ENCODE results near the gene GCHFR.

Gene GCHFR

DNA sequence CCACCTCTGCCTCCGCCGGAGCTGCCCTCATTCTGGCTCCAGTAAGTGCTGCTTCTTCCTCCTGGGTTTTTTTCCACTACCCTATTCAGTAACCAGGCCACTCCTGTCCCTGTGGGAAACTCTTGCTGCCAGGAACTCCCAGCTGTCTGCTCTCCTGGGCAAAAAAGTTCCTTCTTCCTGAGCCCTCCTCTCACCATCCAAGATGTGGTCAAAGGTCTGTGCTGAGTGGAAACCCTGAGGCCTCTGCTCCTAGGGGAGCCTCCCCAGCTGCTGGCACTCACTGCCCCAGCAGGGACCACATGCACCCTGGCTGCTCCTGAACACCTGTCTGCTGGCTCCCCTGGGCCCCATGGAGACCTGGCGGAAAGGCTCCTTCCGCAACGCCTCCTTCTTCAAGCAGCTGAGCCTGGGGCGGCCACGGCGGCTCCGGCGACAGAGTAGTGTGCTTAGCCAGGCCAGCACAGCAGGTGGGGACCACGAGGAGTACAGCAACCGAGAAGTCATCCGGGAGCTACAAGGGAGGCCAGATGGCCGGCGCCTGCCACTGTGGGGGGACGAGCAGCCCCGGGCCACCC, 6.4 kb downstream of the GCHFR start:
- no peak overlapping the region for H3K4me3 ChIP-seq
- peak overlapping the region in 1 of 2 donors; percentile 51 for H3K27ac ChIP-seq
- DNase-seq (ENCODE audit: low spot score) = no peak
- no peak for TF ChIP-seq CTCF (IDR thresholded peaks at IDR 0.05)

- H3K27ac ChIP-seq = no peak overlapping the region
- no peak overlapping the region for H3K4me3 ChIP-seq
- no peak for DNase-seq (ENCODE audit: low spot score)
- no peak for TF ChIP-seq CTCF (IDR thresholded peaks at IDR 0.05)
Observed at GRCh38 chr15:40771242-40771641, 7.4 kb downstream of the GCHFR start.

DNA sequence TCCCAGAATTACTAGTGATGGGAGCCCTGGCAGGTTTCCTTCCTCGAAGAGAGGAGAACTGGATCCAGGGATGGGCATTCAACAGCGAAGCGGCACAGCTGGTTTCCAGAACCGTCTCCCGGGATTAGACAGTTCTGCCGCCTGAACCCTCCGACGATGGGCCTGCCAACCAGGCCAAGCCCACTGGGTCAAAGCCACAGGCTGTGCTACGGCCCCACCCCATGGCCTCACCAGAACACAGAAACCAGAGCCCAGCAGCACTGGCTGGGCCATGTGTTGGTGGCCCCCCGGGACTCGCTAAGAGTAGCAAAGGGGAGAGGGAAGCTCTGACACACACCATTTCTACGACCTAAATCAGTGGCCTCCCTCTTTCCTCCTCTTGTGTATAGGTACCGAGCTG, 8.1 kb downstream of the GCHFR start:
- no peak for TF ChIP-seq CTCF (IDR thresholded peaks at IDR 0.05)
- H3K27ac ChIP-seq = no peak overlapping the region
- no peak overlapping the region for H3K4me3 ChIP-seq
- DNase-seq (ENCODE audit: low spot score) = no peak

DNA sequence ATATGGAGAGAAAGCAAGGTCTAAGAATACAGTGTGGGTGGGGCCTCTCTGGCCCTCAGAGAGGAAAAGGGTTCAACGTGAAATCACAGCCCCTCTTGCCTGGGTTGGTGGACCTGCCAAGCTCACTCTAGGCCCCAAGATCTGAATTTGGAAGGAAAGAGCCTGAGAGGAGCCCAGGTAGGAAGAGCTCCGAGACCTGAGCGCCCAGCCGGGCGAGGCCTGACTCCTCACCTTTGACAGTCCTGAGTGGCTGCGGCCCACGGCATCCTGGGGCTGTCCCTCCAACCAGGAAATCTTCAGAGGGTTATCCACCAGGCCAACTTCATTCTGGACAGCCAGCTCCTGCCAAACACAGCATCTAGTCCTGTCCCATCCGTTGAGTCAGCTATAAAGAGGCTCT, 9.6 kb downstream of the GCHFR start:
- H3K4me3 ChIP-seq = no peak overlapping the region
- TF ChIP-seq CTCF (IDR thresholded peaks at IDR 0.05) = no peak
- no peak for DNase-seq (ENCODE audit: low spot score)
- H3K27ac ChIP-seq = no peak overlapping the region

GRCh38 chr15:40773902-40774301, 10.0 kb downstream of the GCHFR start:
- H3K27ac ChIP-seq = no peak overlapping the region
- H3K4me3 ChIP-seq = no peak overlapping the region
- no peak for DNase-seq (ENCODE audit: low spot score)
- no peak for TF ChIP-seq CTCF (IDR thresholded peaks at IDR 0.05)

- no peak overlapping the region for H3K4me3 ChIP-seq
- DNase-seq (ENCODE audit: low spot score) = no peak
- no peak for TF ChIP-seq CTCF (IDR thresholded peaks at IDR 0.05)
- no peak overlapping the region for H3K27ac ChIP-seq
Observed at GRCh38 chr15:40775007-40775406, 11.1 kb downstream of the GCHFR start.

- Histone ChIP-seq H3K27ac (no peak overlapping the region), H3K4me3 (no peak overlapping the region)
- DNase-seq (ENCODE audit: low spot score) = no peak
- no peak for TF ChIP-seq CTCF (IDR thresholded peaks at IDR 0.05)
Observed at GRCh38 chr15:40775740-40776536, 12.1 kb downstream of the GCHFR start.

Data from coronary artery (tissue), 2 donors.